Naive thymus-derived CD8-positive, alpha-beta T cell (primary cell): ENCODE data around the gene BNC2. TPM values are rescaled to one million over a fixed set of nuclear protein-coding genes. Genes with fewer than 3 reads are reported as not detected.
"Not testable (repeated sequence)": the region's sequence is repeated elsewhere in the genome, so short reads cannot be mapped to it uniquely, and the experiment has no call there.

Experiments
- ATAC-seq, 2 donors: fragments of 150-1000 bp; cut with Tn5 transposase in 1 of 2; sonication (Bioruptor Pico), chemical (Tn5 transposase) in 1 of 2; 1 replicate in 1 of 2; 2 replicates in 1 of 2; pipeline ENCODE4 v1.10.0; 2021; ENCODE audit warnings: mild to moderate bottlenecking in 2 of 2, moderate library complexity in 2 of 2
- POLR2A ChIA-PET: fragments of 350-600 bp; sonication (Branson Sonifier 250); formaldehyde crosslinking; loops from one replicate; lab custom pipeline; 2021; ENCODE audit warnings: antibody characterized with exemption; lab: Charles Lee
- DNase-seq, 10 donors: peaks; one replicate each; pipeline versions ENCODE4 v3.0.0 to v3.0.0-alpha.2; 2020 to 2022
- H3K27ac Mint-ChIP-seq, 10 donors: one replicate each; pipeline ENCODE4 v1.8.0; 2020 to 2022; ENCODE audit warnings: mild to moderate bottlenecking in 10 of 10, mixed read lengths in 10 of 10, moderate library complexity in 4 of 10, inconsistent platforms in 1 of 10
- H3K27me3 Mint-ChIP-seq, 5 donors: one replicate each; pipeline ENCODE4 v1.8.0; 2021 to 2022; ENCODE audit warnings: mixed read lengths in 5 of 5
- H3K36me3 Mint-ChIP-seq, 3 donors: one replicate each; pipeline ENCODE4 v1.8.0; 2020 to 2022; ENCODE audit warnings: mixed read lengths in 3 of 3, mild to moderate bottlenecking in 2 of 3, inconsistent platforms in 1 of 3
- H3K4me1 Mint-ChIP-seq, 4 donors: one replicate each; pipeline ENCODE4 v1.8.0; 2021 to 2022; ENCODE audit warnings: mixed read lengths in 4 of 4
- H3K4me3 Mint-ChIP-seq, 10 donors: one replicate each; pipeline ENCODE4 v1.8.0; 2020 to 2022; ENCODE audit warnings: mild to moderate bottlenecking in 10 of 10, mixed read lengths in 10 of 10, moderate library complexity in 6 of 10, inconsistent platforms in 1 of 10
- H3K9me3 Mint-ChIP-seq, 9 donors: one replicate each; pipeline ENCODE4 v1.8.0; 2020 to 2022; ENCODE audit warnings: mixed read lengths in 9 of 9, mild to moderate bottlenecking in 3 of 9, inconsistent platforms in 1 of 9, moderate library complexity in 1 of 9
- polyA plus RNA-seq, 3 donors: library from polyadenylated mRNA; unstranded; fragments of 300-500 nt; fragmentation: Illumina TruSeq; gene quantifications; one replicate each; pipeline ENCODE4 v1.2.3, GENCODE V29; 2021
- total RNA-seq, 8 experiments: library from RNA in 2 of 8; stranded (reverse) in 2 of 8; gene quantifications; one replicate each; pipeline ENCODE4 v1.2.3 and lab custom pipeline; 2021 to 2026

BNC2 gene
- total and polyA plus RNA-seq, 5 experiments from 2014 or later: not detected

GRCh38 chr9:16484744-16485143 is 385.7 kb downstream of the BNC2 start:
- H3K9me3 Mint-ChIP-seq: peaks cover 0 to 2% (median 0%) of the 10 kb centered on the region in 9 donors
- ATAC-seq (no peak), DNase-seq (no peak)
- no peak overlapping the region for H3K4me3 Mint-ChIP-seq
- H3K27ac Mint-ChIP-seq: no peak overlapping the region
- POLR2A ChIA-PET: no interaction called here
- peaks cover 0 to 4% (median 2%) of the 10 kb centered on the region in 5 donors for H3K27me3 Mint-ChIP-seq
- H3K4me1 Mint-ChIP-seq: no peaks in the 10 kb centered on the region
- no peaks in the 10 kb centered on the region for H3K36me3 Mint-ChIP-seq

GRCh38 chr9:16484180-16484579 is 386.3 kb downstream of the BNC2 start:
- Mint-ChIP-seq H3K27me3 (peaks cover 0 to 4% (median 2%) of the 10 kb centered on the region in 5 donors), H3K27ac (no peak overlapping the region), H3K9me3 (peaks cover 0 to 2% (median 0%) of the 10 kb centered on the region in 9 donors), H3K4me1 (no peaks in the 10 kb centered on the region), H3K36me3 (no peaks in the 10 kb centered on the region), H3K4me3 (no peak overlapping the region)
- POLR2A ChIA-PET: no interaction called here
- no peak for DNase-seq
- no peak for ATAC-seq

- DNase-seq (no peak), ATAC-seq (no peak)
- Mint-ChIP-seq H3K4me3 (no peak overlapping the region), H3K27ac (no peak overlapping the region), H3K9me3 (peaks cover 0 to 2% (median 0%) of the 10 kb centered on the region in 9 donors), H3K4me1 (no peaks in the 10 kb centered on the region), H3K27me3 (peaks cover 0 to 4% (median 2%) of the 10 kb centered on the region in 5 donors), H3K36me3 (no peaks in the 10 kb centered on the region)
- POLR2A ChIA-PET: no interaction called here
Observed at GRCh38 chr9:16482764-16483163, 387.7 kb downstream of the BNC2 start.

- not testable (repeated sequence) for H3K9me3 Mint-ChIP-seq
Observed at GRCh38 chr9:16480584-16480983, 389.9 kb downstream of the BNC2 start.

GRCh38 chr9:16475996-16476395 is 394.5 kb downstream of the BNC2 start:
- H3K4me3 Mint-ChIP-seq: no peak overlapping the region
- ATAC-seq (no peak), DNase-seq (no peak)
- POLR2A ChIA-PET: no interaction called here
- no peak overlapping the region for H3K27ac Mint-ChIP-seq
- H3K9me3 Mint-ChIP-seq: peaks cover 0 to 9% (median 0%) of the 10 kb centered on the region in 9 donors
- H3K36me3 Mint-ChIP-seq: no peaks in the 10 kb centered on the region
- H3K27me3 Mint-ChIP-seq: peaks cover 0 to 28% (median 4%) of the 10 kb centered on the region in 5 donors
- H3K4me1 Mint-ChIP-seq: no peaks in the 10 kb centered on the region

More at GRCh38 chr9:16480584-16480983, 389.9 kb downstream of the BNC2 start:
- DNase-seq, H3K27me3 Mint-ChIP-seq, H3K27ac Mint-ChIP-seq, ATAC-seq, H3K4me1 Mint-ChIP-seq, H3K36me3 Mint-ChIP-seq, POLR2A ChIA-PET, H3K4me3 Mint-ChIP-seq: not testable (repeated sequence)

- Mint-ChIP-seq H3K9me3 (peaks cover 0 to 9% (median 0%) of the 10 kb centered on the region in 9 donors), H3K4me1 (no peaks in the 10 kb centered on the region), H3K27ac (no peak overlapping the region), H3K4me3 (no peak overlapping the region), H3K36me3 (no peaks in the 10 kb centered on the region), H3K27me3 (peaks cover 0 to 28% (median 4%) of the 10 kb centered on the region in 5 donors)
- POLR2A ChIA-PET: no interaction called here
- no peak for ATAC-seq
- no peak for DNase-seq
Observed at GRCh38 chr9:16475257-16475656, 395.2 kb downstream of the BNC2 start.

- Mint-ChIP-seq H3K27me3 (peaks cover 0 to 11% (median 0%) of the 10 kb centered on the region in 5 donors), H3K36me3 (no peaks in the 10 kb centered on the region), H3K4me1 (no peaks in the 10 kb centered on the region), H3K27ac (no peak overlapping the region), H3K9me3 (peaks cover 0 to 24% (median 2%) of the 10 kb centered on the region in 9 donors), H3K4me3 (no peak overlapping the region)
- ATAC-seq (no peak), DNase-seq (no peak)
- POLR2A ChIA-PET: no interaction called here
Observed at GRCh38 chr9:16469184-16469583, 401.3 kb downstream of the BNC2 start.

- peaks cover 0 to 7% (median 0%) of the 10 kb centered on the region in 5 donors for H3K27me3 Mint-ChIP-seq
- no peak overlapping the region for H3K27ac Mint-ChIP-seq
- DNase-seq (no peak), ATAC-seq (no peak)
- H3K36me3 Mint-ChIP-seq: no peaks in the 10 kb centered on the region
- POLR2A ChIA-PET: no interaction called here
- peaks cover 0 to 8% (median 0%) of the 10 kb centered on the region in 9 donors for H3K9me3 Mint-ChIP-seq
- H3K4me3 Mint-ChIP-seq: no peak overlapping the region
- peaks cover 0 to 5% (median 0%) of the 10 kb centered on the region in 4 donors for H3K4me1 Mint-ChIP-seq
Observed at GRCh38 chr9:16461851-16462250, 408.6 kb downstream of the BNC2 start.

GRCh38 chr9:16461137-16461840 is 409.2 kb downstream of the BNC2 start:
- Mint-ChIP-seq H3K9me3 (peaks cover 0 to 8% (median 0%) of the 10 kb centered on the region in 9 donors), H3K27me3 (peaks cover 0 to 7% (median 0%) of the 10 kb centered on the region in 5 donors), H3K4me1 (peaks cover 0 to 5% (median 0%) of the 10 kb centered on the region in 4 donors), H3K4me3 (no peak overlapping the region), H3K36me3 (no peaks in the 10 kb centered on the region), H3K27ac (no peak overlapping the region)
- ATAC-seq (no peak), DNase-seq (no peak)
- POLR2A ChIA-PET: no interaction called here

GRCh38 chr9:16460696-16461095 is 409.8 kb downstream of the BNC2 start:
- no peak for ATAC-seq
- no peak for DNase-seq
- H3K4me3 Mint-ChIP-seq: no peak overlapping the region
- no peak overlapping the region for H3K27ac Mint-ChIP-seq
- H3K27me3 Mint-ChIP-seq: peaks cover 0 to 7% (median 0%) of the 10 kb centered on the region in 5 donors
- H3K36me3 Mint-ChIP-seq: no peaks in the 10 kb centered on the region
- POLR2A ChIA-PET: no interaction called here
- peaks cover 0 to 8% (median 0%) of the 10 kb centered on the region in 9 donors for H3K9me3 Mint-ChIP-seq
- H3K4me1 Mint-ChIP-seq: peaks cover 0 to 5% (median 0%) of the 10 kb centered on the region in 4 donors

- DNase-seq (no peak), ATAC-seq (no peak)
- Mint-ChIP-seq H3K4me3 (no peak overlapping the region), H3K4me1 (peaks cover 0 to 5% (median 0%) of the 10 kb centered on the region in 4 donors), H3K36me3 (no peaks in the 10 kb centered on the region), H3K27ac (no peak overlapping the region), H3K27me3 (peaks cover 0 to 4% (median 0%) of the 10 kb centered on the region in 5 donors), H3K9me3 (peaks cover 0 to 4% (median 0%) of the 10 kb centered on the region in 9 donors)
- POLR2A ChIA-PET: no interaction called here
Observed at GRCh38 chr9:16459421-16460148, 410.9 kb downstream of the BNC2 start.

GRCh38 chr9:16458696-16459420 is 411.6 kb downstream of the BNC2 start:
- peaks cover 0 to 5% (median 0%) of the 10 kb centered on the region in 4 donors for H3K4me1 Mint-ChIP-seq
- no peaks in the 10 kb centered on the region for H3K36me3 Mint-ChIP-seq
- DNase-seq (no peak), ATAC-seq (no peak)
- H3K4me3 Mint-ChIP-seq: no peak overlapping the region
- peaks cover 0 to 6% (median 2%) of the 10 kb centered on the region in 5 donors for H3K27me3 Mint-ChIP-seq
- peaks cover 0 to 3% (median 0%) of the 10 kb centered on the region in 9 donors for H3K9me3 Mint-ChIP-seq
- H3K27ac Mint-ChIP-seq: no peak overlapping the region
- POLR2A ChIA-PET: no interaction called here
